Kidney epithelial cell (primary cell): ENCODE data around the gene FOSB. TPM values are rescaled to one million over a fixed set of nuclear protein-coding genes. Genes with fewer than 3 reads are reported as not detected.
A peak's percentile ranks its signal among the peaks of the same experiment; 100 is the strongest.

ENCODE experiments used
- DNase-seq: peaks from one replicate; pipeline ENCODE4 v3.0.0-alpha.2; 2010; ENCODE audit warnings: low read depth
- H3K27me3 ChIP-seq: 2 replicates; pipeline ENCODE4 v1.6.0; 2011; ENCODE audit warnings: low read length; ENCODE audit not compliant: control insufficient read depth, insufficient read depth
- H3K36me3 ChIP-seq: 2 replicates; pipeline ENCODE4 v1.5.1; 2011; ENCODE audit warnings: low read length; ENCODE audit not compliant: control insufficient read depth, insufficient read depth
- H3K4me3 ChIP-seq: 2 replicates; pipeline ENCODE4 v1.5.1; 2011; ENCODE audit warnings: low read depth, mild to moderate bottlenecking, control low read depth, low read length
- total RNA-seq: library from RNA; depleted of rRNA; stranded (reverse); fragments of >200 nt; gene quantifications from 2 replicates; pipeline ENCODE4 v1.2.3, GENCODE V29; 2015
- TF ChIP-seq, protein P1 (sequence below): IDR thresholded peaks from 2 replicates; pipeline ENCODE4 v1.5.1; 2011; ENCODE audit warnings: mild to moderate bottlenecking, moderate library complexity, low read length, control low read depth, inconsistent platforms; ENCODE audit not compliant: insufficient read depth, poor library complexity, severe bottlenecking

FOSB gene
- total RNA-seq, 1 donor from 2014 or later, result 1.6 TPM

DNA sequence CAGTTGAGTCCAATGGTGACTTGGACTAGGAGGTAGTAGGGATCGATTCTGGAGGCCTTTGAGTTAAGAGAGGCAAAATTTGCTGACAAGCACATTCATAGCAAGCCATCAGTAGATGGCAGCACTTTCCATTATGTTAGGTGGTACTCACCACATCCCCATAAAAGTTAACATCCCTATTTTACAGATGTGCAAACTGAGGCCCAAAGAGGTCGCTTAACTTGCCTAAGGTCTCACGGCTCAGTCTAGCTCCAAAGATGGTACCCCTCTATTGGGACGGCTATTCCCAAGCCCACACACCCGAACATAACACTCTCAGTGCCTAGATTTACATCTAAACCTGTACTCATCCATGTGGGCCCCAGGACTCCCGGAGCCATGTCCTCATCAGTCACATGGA, 21.5 kb upstream of the FOSB start:
- DNase-seq, result no peak
- no peak overlapping the region for H3K4me3 ChIP-seq
- H3K36me3 ChIP-seq, result no peaks in the 10 kb centered on the region
- TF ChIP-seq, protein P1, sequence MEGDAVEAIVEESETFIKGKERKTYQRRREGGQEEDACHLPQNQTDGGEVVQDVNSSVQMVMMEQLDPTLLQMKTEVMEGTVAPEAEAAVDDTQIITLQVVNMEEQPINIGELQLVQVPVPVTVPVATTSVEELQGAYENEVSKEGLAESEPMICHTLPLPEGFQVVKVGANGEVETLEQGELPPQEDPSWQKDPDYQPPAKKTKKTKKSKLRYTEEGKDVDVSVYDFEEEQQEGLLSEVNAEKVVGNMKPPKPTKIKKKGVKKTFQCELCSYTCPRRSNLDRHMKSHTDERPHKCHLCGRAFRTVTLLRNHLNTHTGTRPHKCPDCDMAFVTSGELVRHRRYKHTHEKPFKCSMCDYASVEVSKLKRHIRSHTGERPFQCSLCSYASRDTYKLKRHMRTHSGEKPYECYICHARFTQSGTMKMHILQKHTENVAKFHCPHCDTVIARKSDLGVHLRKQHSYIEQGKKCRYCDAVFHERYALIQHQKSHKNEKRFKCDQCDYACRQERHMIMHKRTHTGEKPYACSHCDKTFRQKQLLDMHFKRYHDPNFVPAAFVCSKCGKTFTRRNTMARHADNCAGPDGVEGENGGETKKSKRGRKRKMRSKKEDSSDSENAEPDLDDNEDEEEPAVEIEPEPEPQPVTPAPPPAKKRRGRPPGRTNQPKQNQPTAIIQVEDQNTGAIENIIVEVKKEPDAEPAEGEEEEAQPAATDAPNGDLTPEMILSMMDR, result peak; percentile 42
- H3K27me3 ChIP-seq, result no peaks in the 10 kb centered on the region

GRCh38 chr19:45446944-45447343, 20.9 kb upstream of the FOSB start:
- Histone ChIP-seq H3K4me3 (no peak overlapping the region), H3K36me3 (no peaks in the 10 kb centered on the region), H3K27me3 (no peaks in the 10 kb centered on the region)
- DNase-seq, result no peak
- TF ChIP-seq, protein P1, result no peak

DNA sequence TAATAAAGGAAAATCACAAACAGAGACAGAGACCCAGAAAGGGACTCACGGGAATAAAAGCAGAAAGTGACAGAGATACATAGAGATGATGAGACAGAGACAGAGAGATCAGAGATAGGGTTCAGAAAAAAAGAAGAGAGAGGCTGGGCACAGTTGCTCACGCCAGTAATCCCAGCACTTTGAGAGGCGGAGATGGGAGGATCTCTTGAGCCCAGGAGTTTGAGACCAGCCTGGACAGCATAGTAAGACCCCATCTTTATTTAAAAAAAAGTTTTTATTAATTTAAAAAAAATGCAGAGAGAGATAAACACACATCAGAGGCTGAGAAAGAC, 19.4 kb upstream of the FOSB start:
- TF ChIP-seq, protein P1, result no peak
- no peak for DNase-seq
- Histone ChIP-seq H3K27me3 (no peaks in the 10 kb centered on the region), H3K36me3 (no peaks in the 10 kb centered on the region), H3K4me3 (no peak overlapping the region)

DNA sequence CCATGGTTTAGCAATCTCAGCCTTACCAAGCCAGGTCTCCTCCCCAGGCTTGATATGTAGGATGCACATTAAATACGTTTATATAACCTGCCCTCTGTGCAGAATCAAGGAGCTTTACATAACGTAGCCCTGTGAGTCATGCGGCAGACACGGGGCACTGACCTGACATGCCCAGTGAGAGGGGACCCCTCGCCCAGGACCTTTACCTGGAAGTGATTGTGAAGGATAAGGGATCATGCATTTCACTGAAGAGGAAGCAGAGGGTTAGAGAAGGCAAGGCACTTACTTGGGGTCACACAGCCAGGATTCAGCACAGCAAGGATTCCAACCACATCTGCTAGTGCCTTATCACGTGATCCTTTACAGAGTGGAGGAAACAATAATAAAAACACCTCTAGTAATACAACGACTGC, 18.9 kb upstream of the FOSB start:
- Histone ChIP-seq H3K36me3 (no peaks in the 10 kb centered on the region), H3K27me3 (no peaks in the 10 kb centered on the region), H3K4me3 (no peak overlapping the region)
- TF ChIP-seq, protein P1, result no peak
- no peak for DNase-seq

DNA sequence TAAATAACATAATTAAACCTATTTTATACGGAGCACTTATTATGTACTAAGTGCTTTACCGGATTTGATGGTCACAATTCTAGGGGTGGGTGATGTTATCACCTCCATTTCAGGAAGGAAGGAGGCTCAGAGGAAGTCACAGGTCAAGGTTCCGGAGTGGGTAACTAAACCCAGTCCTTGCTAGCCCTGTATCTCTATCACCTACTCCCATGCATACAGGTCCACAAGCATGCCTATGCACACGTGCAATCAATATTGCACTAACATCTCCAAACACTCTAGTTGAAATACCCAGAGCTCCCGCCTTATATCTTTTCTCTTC, 17.8 kb upstream of the FOSB start:
- Histone ChIP-seq H3K4me3 (peak overlapping the region; percentile 86), H3K27me3 (no peaks in the 10 kb centered on the region), H3K36me3 (no peaks in the 10 kb centered on the region)
- TF ChIP-seq, protein P1, result no peak
- no peak for DNase-seq

DNA sequence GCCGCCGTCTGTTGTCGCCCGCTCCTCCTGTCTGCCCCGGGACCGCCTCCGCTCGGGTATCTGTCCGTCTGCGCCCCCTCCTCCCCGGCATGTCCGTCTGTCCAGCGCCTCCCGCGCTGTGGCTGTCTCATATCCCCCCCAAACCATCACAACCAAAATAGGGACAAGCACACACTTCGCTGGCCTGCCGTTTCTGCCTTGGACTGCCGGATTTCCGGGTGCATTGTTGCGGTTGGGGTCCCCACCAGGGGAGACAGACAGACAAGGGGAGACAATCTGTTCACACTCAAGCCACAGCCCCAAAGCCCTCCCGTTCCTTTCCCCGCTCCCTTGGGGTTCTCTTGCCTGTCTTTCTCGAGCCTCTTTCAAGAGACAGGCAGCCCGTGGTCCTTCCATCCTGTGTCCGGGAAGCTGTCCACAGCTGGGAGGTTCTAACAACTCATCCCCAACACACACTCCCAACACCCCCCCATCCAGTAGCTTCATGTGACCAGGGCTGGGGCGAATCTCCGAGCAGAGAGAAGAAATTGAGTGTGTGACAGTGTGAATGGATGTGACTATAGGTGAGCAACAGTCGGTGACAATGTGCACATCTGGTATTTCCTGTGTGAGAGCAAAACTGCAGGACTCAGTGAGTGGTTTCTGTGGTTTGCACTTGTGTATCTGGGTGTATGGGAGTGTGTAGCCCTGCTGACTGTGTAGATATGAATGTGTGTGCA, 16.5 kb upstream of the FOSB start:
- Histone ChIP-seq H3K27me3 (no peaks in the 10 kb centered on the region), H3K36me3 (no peaks in the 10 kb centered on the region), H3K4me3 (peak overlapping the region; percentile 86)
- DNase-seq, result no peak
- TF ChIP-seq, protein P1, result no peak
